Activated CD8-positive, alpha-beta memory T cell treated with anti-CD3 and anti-CD28 coated beads for 4 hours (primary cell): ENCODE data around the gene CCDC167.

Experiments
- DNase-seq, 2 donors: peaks; one replicate each; pipeline ENCODE4 v3.0.0-alpha.2; 2020; ENCODE audit warnings: low read depth in 2 of 2

Gene CCDC167

GRCh38 chr6:37499433-37500293 lies at the start of gene CCDC167:
CCDC167 (minus strand) TSS chr6:37499893; CDS start chr6:37499863, 30 bp downstream.
- peak; percentile 93 to 97 for DNase-seq

GRCh38 chr6:37549154-37549553 lies 49.5 kb upstream of the CCDC167 start:
- no peak for DNase-seq

GRCh38 chr6:37548067-37548674 lies 48.5 kb upstream of the CCDC167 start:
- DNase-seq, result no peak

- no peak for DNase-seq
Observed at GRCh38 chr6:37547564-37548061, 47.9 kb upstream of the CCDC167 start.

- DNase-seq, result no peak
Observed at GRCh38 chr6:37546141-37546871, 46.6 kb upstream of the CCDC167 start.

- DNase-seq, result no peak
Observed at GRCh38 chr6:37544530-37544929, 44.8 kb upstream of the CCDC167 start.

GRCh38 chr6:37543361-37543760 lies 43.7 kb upstream of the CCDC167 start:
- DNase-seq, result no peak

GRCh38 chr6:37541346-37541745 lies 41.7 kb upstream of the CCDC167 start:
- DNase-seq, result no peak

GRCh38 chr6:37540390-37540789 lies 40.7 kb upstream of the CCDC167 start:
- DNase-seq, result no peak

GRCh38 chr6:37540029-37540352 lies 40.3 kb upstream of the CCDC167 start:
- no peak for DNase-seq

GRCh38 chr6:37539171-37540028 lies 39.7 kb upstream of the CCDC167 start:
- no peak for DNase-seq

GRCh38 chr6:37538107-37538506 lies 38.4 kb upstream of the CCDC167 start:
- no peak for DNase-seq

GRCh38 chr6:37537548-37537947 lies 37.9 kb upstream of the CCDC167 start:
- DNase-seq, result no peak

GRCh38 chr6:37536491-37537190 lies 36.9 kb upstream of the CCDC167 start:
- no peak for DNase-seq

- no peak for DNase-seq
Observed at GRCh38 chr6:37535759-37536490, 36.2 kb upstream of the CCDC167 start.

- DNase-seq, result no peak
Observed at GRCh38 chr6:37535428-37535758, 35.7 kb upstream of the CCDC167 start.

GRCh38 chr6:37534893-37535292 lies 35.2 kb upstream of the CCDC167 start:
- no peak for DNase-seq

- DNase-seq, result no peak
Observed at GRCh38 chr6:37532122-37532521, 32.4 kb upstream of the CCDC167 start.

GRCh38 chr6:37531437-37532036 lies 31.8 kb upstream of the CCDC167 start:
- no peak for DNase-seq

GRCh38 chr6:37531026-37531425 lies 31.3 kb upstream of the CCDC167 start:
- no peak for DNase-seq
